UCSD-AML1 (cell line): ENCODE data around the gene FGGY.
A peak's percentile ranks its signal among the peaks of the same experiment; 100 is the strongest.
"Not testable (repeated sequence)": the region's sequence is repeated elsewhere in the genome, so short reads cannot be mapped to it uniquely, and the experiment has no call there.

ENCODE experiments used
- DNase-seq: peaks from one replicate; lab custom pipeline; 2025; ENCODE audit not compliant: unreplicated experiment; lab: John Stamatoyannopoulos, UW

FGGY gene

GRCh38 chr1:59565611-59566410 lies 268.9 kb downstream of the FGGY start:
- no peak for DNase-seq

- no peak for DNase-seq
Measured at GRCh38 chr1:59568158-59568935, 271.5 kb downstream of the FGGY start.

- no peak for DNase-seq
Measured at GRCh38 chr1:59569198-59569597, 272.3 kb downstream of the FGGY start.

- DNase-seq: peak; percentile 45
Measured at GRCh38 chr1:59570524-59570923, 273.6 kb downstream of the FGGY start.

- no peak for DNase-seq
Measured at GRCh38 chr1:59574085-59574484, 277.2 kb downstream of the FGGY start.

- no peak for DNase-seq
Measured at GRCh38 chr1:59577774-59578173, 280.9 kb downstream of the FGGY start.

GRCh38 chr1:59579222-59579621 lies 282.3 kb downstream of the FGGY start:
- no peak for DNase-seq

GRCh38 chr1:59580257-59580656 lies 283.4 kb downstream of the FGGY start:
- DNase-seq: no peak

GRCh38 chr1:59592410-59592809 lies 295.5 kb downstream of the FGGY start:
- not testable (repeated sequence) for DNase-seq

- no peak for DNase-seq
Measured at GRCh38 chr1:59592924-59593323, 296.0 kb downstream of the FGGY start.

- no peak for DNase-seq
Measured at GRCh38 chr1:59593798-59594790, 297.2 kb downstream of the FGGY start.

GRCh38 chr1:59595774-59596173 lies 298.9 kb downstream of the FGGY start:
- no peak for DNase-seq

- DNase-seq: no peak
Measured at GRCh38 chr1:59596432-59596831, 299.5 kb downstream of the FGGY start.

GRCh38 chr1:59596956-59597355 lies 300.1 kb downstream of the FGGY start:
- DNase-seq: no peak

GRCh38 chr1:59597420-59598119 lies 300.7 kb downstream of the FGGY start:
- DNase-seq: no peak

GRCh38 chr1:59598120-59598440 lies 301.2 kb downstream of the FGGY start:
- DNase-seq: no peak

- no peak for DNase-seq
Measured at GRCh38 chr1:59601041-59601441, 304.1 kb downstream of the FGGY start.

- DNase-seq: no peak
Measured at GRCh38 chr1:59601811-59602210, 304.9 kb downstream of the FGGY start.

GRCh38 chr1:59604191-59604590 lies 307.3 kb downstream of the FGGY start:
- no peak for DNase-seq

- no peak for DNase-seq
Measured at GRCh38 chr1:59605184-59605583, 308.3 kb downstream of the FGGY start.

GRCh38 chr1:59605761-59606160 lies 308.9 kb downstream of the FGGY start:
- DNase-seq: no peak
